K562 (cell line): Measurements from ENCODE around the gene USP37. TPM values are rescaled to one million over a fixed set of nuclear protein-coding genes. Genes with fewer than 3 reads are reported as not detected.

ENCODE experiments used
- ATAC-seq: fragments of 200-7000 bp; cut with Tn5 transposase; 3 replicates; pipeline ENCODE4 v1.9.1; 2020; ENCODE audit warnings: moderate library complexity
- BruUV-seq: library from RNA; stranded (reverse); fragments of 400-500 nt; replicated peaks from 2 replicates; lab custom pipeline; 2021; lab: Mats Ljungman, UMichigan
- CTCF ChIA-PET: fragments of 300-600 bp; formaldehyde crosslinking; extraction: SDS; loops from one replicate; lab custom pipeline; 2021; ENCODE audit warnings: low intra/inter-chr PET ratio; lab: Yijun Ruan, JAX
- POLR2A ChIA-PET: fragments of 300-600, 350-650 bp; sonication (Branson Sonifier 250); formaldehyde crosslinking; extraction: SDS; loops from one replicate; lab custom pipeline; 2021; ENCODE audit warnings: antibody characterized with exemption, inconsistent platforms; lab: Yijun Ruan, JAX
- DNase-seq, 4 experiments: peaks; one replicate each; pipeline versions ENCODE4 v3.0.0 to v3.0.0-alpha.2; 2011 to 2018; ENCODE audit warnings: low spot score in 3 of 4, mixed read lengths in 3 of 4; ENCODE audit errors: extremely low read depth in 1 of 4
- FAIRE-seq: peaks from 2 replicates; lab custom pipeline; 2011; peaks lifted over from hg19 to GRCh38; lab: Jason Lieb, UNC
- H2AFZ ChIP-seq: 2 replicates; pipeline ENCODE4 v1.6.0; 2011; ENCODE audit warnings: low read depth, low read length, control low read depth, inconsistent platforms
- H3K27ac ChIP-seq: fragments of 200-600 bp; 3 replicates; pipeline ENCODE4 v1.8.0; 2011; ENCODE audit warnings: low read depth, mild to moderate bottlenecking, control low read depth, inconsistent platforms, low read length, moderate library complexity, mixed read lengths; ENCODE audit errors: extremely low read depth
- H3K27me3 ChIP-seq, 2 experiments: fragments of 300-600 bp in 1 of 2; 2 replicates in 1 of 2; 3 replicates in 1 of 2; pipeline versions ENCODE4 v1.6.0 to v1.8.0; 2011; ENCODE audit warnings: inconsistent platforms in 2 of 2, low read length in 2 of 2, mild to moderate bottlenecking in 1 of 2, mixed read lengths in 1 of 2, moderate library complexity in 1 of 2; ENCODE audit not compliant: control insufficient read depth in 2 of 2, insufficient read depth in 2 of 2
- H3K36me3 ChIP-seq: fragments of 300-600 bp; 3 replicates; pipeline ENCODE4 v1.8.0; 2011; ENCODE audit warnings: mild to moderate bottlenecking, low read length, inconsistent platforms; ENCODE audit not compliant: control insufficient read depth, insufficient read depth
- H3K4me1 ChIP-seq, 2 experiments: fragments of 200-600 bp in 1 of 2; replicated peaks in 1 of 2; 2 replicates in 1 of 2; 3 replicates in 1 of 2; pipeline versions ENCODE4 v1.5.1 to v1.8.0; 2011; ENCODE audit warnings: inconsistent platforms in 2 of 2, low read length in 2 of 2, mild to moderate bottlenecking in 1 of 2, mixed read lengths in 1 of 2, moderate library complexity in 1 of 2; ENCODE audit not compliant: control insufficient read depth in 2 of 2, insufficient read depth in 2 of 2
- H3K4me2 ChIP-seq: 2 replicates; pipeline ENCODE4 v1.6.1; 2011; ENCODE audit warnings: low read length, control low read depth, inconsistent platforms, mixed read lengths; ENCODE audit not compliant: insufficient read depth
- H3K4me3 ChIP-seq: fragments of 200-600 bp; sonication (generic), shearing (Covaris generic); 2 replicates; pipeline ENCODE4 v1.5.1; 2016; ENCODE audit warnings: control low read depth, inconsistent platforms
- H3K79me2 ChIP-seq: fragments of 200-600 bp; 3 replicates; pipeline ENCODE4 v1.8.0; 2011; ENCODE audit warnings: low read length, inconsistent platforms; ENCODE audit not compliant: control insufficient read depth, insufficient read depth
- H3K9ac ChIP-seq, 2 experiments: 2 replicates each; pipeline versions ENCODE4 v1.6.0 to v1.6.1; 2011; ENCODE audit warnings: low read depth in 2 of 2, low read length in 2 of 2, control low read depth in 1 of 2, inconsistent platforms in 1 of 2, mild to moderate bottlenecking in 1 of 2, mixed read lengths in 1 of 2; ENCODE audit not compliant: insufficient read depth in 1 of 2
- H3K9me1 ChIP-seq: one replicate; pipeline ENCODE4 v1.6.0; 2011; ENCODE audit warnings: inconsistent platforms, mild to moderate bottlenecking, low read length, moderate library complexity; ENCODE audit not compliant: control insufficient read depth, insufficient read depth
- H3K9me3 ChIP-seq: replicated peaks from 2 replicates; pipeline ENCODE4 v1.5.1; 2011; ENCODE audit warnings: low read depth, low read length, inconsistent platforms; ENCODE audit not compliant: control insufficient read depth, insufficient read depth
- H4K20me1 ChIP-seq: replicated peaks from 2 replicates; pipeline ENCODE4 v1.6.1; 2011; ENCODE audit warnings: low read length, inconsistent platforms, mixed read lengths; ENCODE audit not compliant: control insufficient read depth, insufficient read depth
- CHAMP1 ChIP-seq: fragments of 450-650 bp; IDR thresholded peaks from 2 replicates; pipeline ENCODE4 v1.6.1; 2016; ENCODE audit warnings: mild to moderate bottlenecking
- CREBBP ChIP-seq: IDR thresholded peaks from one replicate; pipeline ENCODE4 v1.6.1; 2012; ENCODE audit warnings: low read depth, mild to moderate bottlenecking, control low read depth, inconsistent platforms, low read length
- CUX1 ChIP-seq: fragments of 200-800 bp; sonication (Bioruptor generic); IDR thresholded peaks from 2 replicates; pipeline ENCODE4 v1.6.1; 2016; ENCODE audit warnings: missing genetic modification characterization, missing compliant biosample characterization
- DPF2 ChIP-seq: fragments of 450-650 bp; IDR thresholded peaks from 2 replicates; pipeline ENCODE4 v1.6.1; 2016
- EP400 ChIP-seq: fragments of 450-650 bp; IDR thresholded peaks from 2 replicates; pipeline ENCODE4 v1.6.1; 2017; ENCODE audit warnings: antibody characterized with exemption, mild to moderate bottlenecking, moderate library complexity
- HOXB6 ChIP-seq: fragments of 250-450 bp; sonication (Bioruptor Pico); IDR thresholded peaks from 2 replicates; pipeline ENCODE4 v1.5.1; 2022; ENCODE audit warnings: mild to moderate bottlenecking, borderline replicate concordance
- KLF1 ChIP-seq: fragments of 450-650 bp; IDR thresholded peaks from 2 replicates; pipeline ENCODE4 v1.6.1; 2016; ENCODE audit warnings: missing genetic modification characterization, missing compliant biosample characterization
- OTX1 ChIP-seq: fragments of 450-650 bp; formaldehyde crosslinking; IDR thresholded peaks from 2 replicates; pipeline ENCODE4 v1.4.0; 2022; ENCODE audit warnings: mild to moderate bottlenecking
- RBM39 ChIP-seq: fragments of 200-400 bp; formaldehyde crosslinking; optimal IDR thresholded peaks from 2 replicates; pipeline ENCODE3; 2018; ENCODE audit warnings: low read depth, low read length
- SAFB2 ChIP-seq: fragments of 200-400 bp; formaldehyde crosslinking; IDR thresholded peaks from 2 replicates; pipeline ENCODE4 v1.6.1; 2018; ENCODE audit warnings: borderline replicate concordance, low read length, low read depth, moderate library complexity; ENCODE audit not compliant: severe bottlenecking
- TAF9B ChIP-seq: fragments of 450-650 bp; IDR thresholded peaks from 2 replicates; pipeline ENCODE4 v1.6.1; 2018; ENCODE audit warnings: mild to moderate bottlenecking; ENCODE audit not compliant: partially characterized antibody
- ZFP36 ChIP-seq: fragments of 150-350 bp; IDR thresholded peaks from 2 replicates; pipeline ENCODE4 v1.6.1; 2018; ENCODE audit warnings: low read length, low read depth; ENCODE audit not compliant: partially characterized antibody
- ZNF134 ChIP-seq: fragments of 250-450 bp; sonication (Bioruptor Pico); conservative IDR thresholded peaks from 2 replicates; pipeline ENCODE4 v1.4.0; 2020
- ZNF79 ChIP-seq: fragments of 250-450 bp; sonication (Bioruptor Pico); IDR thresholded peaks from 2 replicates; pipeline ENCODE4 v1.4.0; 2020; ENCODE audit warnings: low read depth, mild to moderate bottlenecking, moderate library complexity
- ZZZ3 ChIP-seq: fragments of 450-650 bp; IDR thresholded peaks from 2 replicates; pipeline ENCODE4 v1.6.1; 2016; ENCODE audit warnings: antibody characterized with exemption, mild to moderate bottlenecking, moderate library complexity
- in situ Hi-C: fragments of 300-500 bp; cut with MboI; formaldehyde crosslinking; loops from 4 replicates; pipeline ENCODE4 v1.15.0; 2018; ENCODE audit warnings: inconsistent platforms, mixed read lengths
- intact Hi-C: fragments of 100-400 bp; cut with micrococcal nuclease; formaldehyde crosslinking; loops from 2 replicates; pipeline ENCODE4 v1.14.2; 2022
- polyA plus RNA-seq, 8 experiments: library from polyadenylated mRNA; depleted of rRNA in 4 of 8; stranded (reverse) in 5 of 8; unstranded in 3 of 8; fragments of >200 nt; fragmentation: Nextera tagmentation in 2 of 8; fragmentation: Illumina TruSeq in 1 of 8; extraction: Ambion mirVana in 2 of 8; extraction: Trizol in 1 of 8; gene quantifications; 2 replicates each; pipeline versions ENCODE4 v1.2.1 to v1.2.3, GENCODE V29; 2011 to 2014; ENCODE audit warnings: inconsistent platforms in 1 of 8, missing spikeins in 1 of 8
- total RNA-seq, 7 experiments: library from RNA; depleted of rRNA in 6 of 7; stranded (reverse); fragments of >200 nt in 6 of 7; fragmentation: Illumina TruSeq in 2 of 7; extraction: Trizol in 2 of 7; gene quantifications; 2 replicates each; pipeline versions ENCODE4 v1.2.1 to v1.2.3, GENCODE V29; 2011 to 2021; ENCODE audit warnings: low replicate concordance in 1 of 7

The USP37 gene
- total and polyA plus RNA-seq, 9 of the 15 experiments (the other 6 are each of a cell fraction or from before 2014, with no cell fraction given) = 2.0 to 14.2 (median 8.5) TPM

GRCh38 chr2:218478544-218478943 lies 89.6 kb downstream of the USP37 start (continued):
- TF ChIP-seq ZNF79 (no peak), KLF1 (no peak)

GRCh38 chr2:218477247-218477646 lies 90.9 kb downstream of the USP37 start:
- Histone ChIP-seq H3K4me3 (no peak overlapping the region), H2AFZ (no peak overlapping the region), H3K9me1 (no peaks in the 10 kb centered on the region), H3K9me3 (no peaks in the 10 kb centered on the region), H3K4me1 (no peaks in the 10 kb centered on the region), H3K36me3 (peaks cover 75% of the 10 kb centered on the region), H4K20me1 (no peaks in the 10 kb centered on the region), H3K27me3 (no peaks in the 10 kb centered on the region), H3K4me2 (no peak overlapping the region), H3K27ac (no peak overlapping the region), H3K9ac (no peak overlapping the region), H3K79me2 (no peaks in the 10 kb centered on the region)
- ATAC-seq (no peak), DNase-seq (no peak), FAIRE-seq (no peak)
- no TSS peak for BruUV-seq
- in situ Hi-C loops = no loop called here
- ChIA-PET CTCF (no interaction called here), POLR2A (no interaction called here)
- intact Hi-C loops = no loop called here
- TF ChIP-seq TAF9B (no peak), EP400 (no peak), CUX1 (CRISPR knock-in tag) (no peak), ZFP36 (no peak), CHAMP1 (no peak), CREBBP (no peak), ZNF134 (CRISPR knock-in tag) (no peak), SAFB2 (no peak), RBM39 (no peak), DPF2 (no peak), OTX1 (CRISPR knock-in tag) (no peak), ZZZ3 (no peak), HOXB6 (CRISPR knock-in tag) (no peak)
